Fibroblast of skin of right biceps (primary cell): ENCODE results near the gene CDKN2B.

Experiments used
- DNase-seq: peaks from one replicate; pipeline ENCODE4 v3.0.0-alpha.2; 2013

The CDKN2B gene

GRCh38 chr9:22033012-22033630, 24.0 kb upstream of the CDKN2B start:
- DNase-seq, result no peak

GRCh38 chr9:22031655-22032411, 22.7 kb upstream of the CDKN2B start:
- DNase-seq, result no peak

DNA sequence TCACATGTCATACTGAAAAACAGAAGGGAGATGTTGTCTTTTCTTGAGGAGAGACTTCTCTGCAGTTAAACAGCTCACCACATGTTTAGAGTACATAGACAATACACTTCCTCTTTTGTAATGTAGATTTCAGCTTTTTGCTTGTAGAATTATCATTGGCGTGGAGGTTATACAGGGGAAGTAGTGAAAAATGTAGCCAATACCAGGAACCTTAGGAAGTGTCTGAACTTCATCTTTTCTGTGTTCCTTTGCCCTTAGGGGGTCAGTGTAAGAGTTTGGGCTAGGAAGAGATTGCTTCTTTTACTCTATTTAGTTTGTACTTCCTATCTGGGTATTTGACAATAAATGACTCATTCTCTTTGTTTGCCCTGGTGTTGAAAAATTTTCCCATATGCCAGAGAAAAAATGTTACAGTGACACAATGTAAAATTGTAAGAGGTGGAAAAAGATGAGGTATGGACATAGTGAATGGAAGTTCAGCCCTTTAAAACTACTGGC, 21.0 kb upstream of the CDKN2B start:
- DNase-seq, result peak; percentile 59

- no peak for DNase-seq
These were observed 20.1 kb upstream of the CDKN2B start for GRCh38 chr9:22029231-22029630.

- DNase-seq, result no peak
These were observed 19.3 kb upstream of the CDKN2B start for GRCh38 chr9:22028394-22028793.

DNA sequence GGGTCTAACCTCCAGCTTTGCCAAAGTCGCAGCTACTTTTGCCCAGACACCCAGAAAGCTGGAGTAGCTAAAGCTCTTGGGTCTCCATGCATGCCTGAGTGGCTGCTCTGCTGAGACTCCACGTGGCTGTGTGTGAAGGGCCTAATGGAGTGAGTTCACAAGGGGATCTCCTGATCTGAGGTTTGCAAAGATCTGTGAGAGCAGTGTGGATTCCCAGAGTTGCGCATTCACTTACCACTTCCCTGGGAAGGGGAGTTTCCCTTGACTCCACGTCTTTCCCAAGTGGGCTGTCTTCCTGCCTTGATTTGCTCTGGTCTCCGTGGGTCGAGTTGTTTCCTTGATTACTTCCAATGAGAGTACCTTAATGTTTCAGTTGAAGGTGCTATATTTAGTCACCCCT, 17.6 kb upstream of the CDKN2B start:
- no peak for DNase-seq

GRCh38 chr9:22022396-22022795, 13.3 kb upstream of the CDKN2B start:
- no peak for DNase-seq

GRCh38 chr9:22010866-22011625, 1.9 kb upstream of the CDKN2B start:
- DNase-seq, result peak; percentile 61

- DNase-seq, result no peak
These were observed 382 bp upstream of the CDKN2B start for GRCh38 chr9:22009506-22009867.

GRCh38 chr9:22008384-22008716, 755 bp downstream of the CDKN2B start:
- no peak for DNase-seq

- DNase-seq, result peak; percentile 55
These were observed 3.2 kb downstream of the CDKN2B start for GRCh38 chr9:22005702-22006606.

DNA sequence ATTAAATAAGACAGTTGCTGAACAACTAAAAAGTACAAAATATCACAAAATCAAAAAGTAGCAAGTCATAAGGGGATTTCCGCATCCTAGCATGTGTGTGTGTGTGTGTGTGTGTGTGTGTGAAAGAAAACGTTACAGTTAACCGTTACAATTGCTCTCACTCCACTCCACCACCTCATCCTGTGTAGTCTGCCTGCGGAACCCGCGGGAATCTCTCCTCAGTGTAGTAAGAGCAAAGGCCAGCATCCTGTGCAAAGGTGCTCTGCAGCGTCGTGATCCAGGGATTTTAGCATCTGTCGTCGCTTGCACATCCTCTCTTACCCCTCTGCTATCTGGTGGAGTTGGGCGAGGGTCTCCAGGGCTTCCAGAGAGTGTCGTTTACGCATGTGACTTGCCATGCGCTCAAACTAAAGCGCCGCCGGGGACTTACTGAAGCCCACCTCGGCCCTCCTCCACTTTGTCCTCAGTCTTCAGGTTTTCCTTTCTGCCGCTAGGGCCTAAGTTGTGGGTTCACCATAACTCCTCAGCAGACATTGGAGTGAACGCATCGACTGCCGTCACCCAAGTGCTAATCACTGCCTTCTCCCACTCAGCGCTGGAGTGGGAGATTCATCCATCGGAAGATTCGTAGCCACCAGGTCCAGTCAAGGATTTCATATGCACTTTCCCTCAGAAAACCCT, 3.9 kb downstream of the CDKN2B start:
- no peak for DNase-seq

- no peak for DNase-seq
These were observed 7.1 kb downstream of the CDKN2B start for GRCh38 chr9:22002038-22002437.

DNA sequence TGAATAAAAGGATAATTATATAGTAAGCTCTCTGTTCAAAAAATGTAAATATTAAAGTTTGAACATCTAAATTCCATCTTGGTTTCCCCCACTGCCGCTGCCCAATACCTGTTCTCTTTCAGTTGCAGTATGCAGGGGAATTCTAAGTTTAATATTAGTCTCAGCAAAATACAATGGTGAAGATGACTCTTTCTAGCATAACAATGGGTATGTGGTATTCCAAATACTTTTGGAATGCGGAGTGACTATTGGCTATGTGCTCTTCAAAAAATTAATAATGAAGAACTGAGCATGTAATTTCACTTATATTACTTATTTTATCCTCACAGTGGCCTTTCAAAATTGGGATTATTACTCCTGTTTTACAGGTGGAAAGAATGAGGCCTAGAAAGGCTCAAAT, 11.1 kb downstream of the CDKN2B start:
- DNase-seq, result no peak

- DNase-seq, result no peak
These were observed 11.6 kb downstream of the CDKN2B start for GRCh38 chr9:21997480-21997879.

- DNase-seq, result no peak
These were observed 12.2 kb downstream of the CDKN2B start for GRCh38 chr9:21996858-21997257.

DNA sequence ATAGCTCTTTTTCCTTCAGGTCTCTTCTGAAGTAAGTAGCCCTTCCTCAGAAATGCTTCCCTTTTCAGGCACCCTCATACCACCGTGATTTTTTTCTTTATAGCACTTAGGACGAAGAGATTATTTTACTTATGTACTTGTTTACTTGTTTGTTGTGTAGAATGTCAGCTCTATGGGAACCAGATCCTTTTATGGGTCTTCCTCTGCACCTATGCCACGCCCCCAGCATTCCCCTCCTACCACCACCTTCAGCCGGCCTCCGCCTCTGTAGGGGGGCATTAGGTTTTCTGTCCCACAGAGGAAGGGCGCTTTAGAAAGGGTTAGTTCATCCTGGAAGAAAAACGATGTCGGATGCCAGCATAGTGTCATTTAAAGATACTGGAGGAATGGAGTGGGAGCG, 12.7 kb downstream of the CDKN2B start:
- DNase-seq, result no peak

- peak; percentile 43 for DNase-seq
These were observed 13.3 kb downstream of the CDKN2B start for GRCh38 chr9:21995666-21996398.

DNA sequence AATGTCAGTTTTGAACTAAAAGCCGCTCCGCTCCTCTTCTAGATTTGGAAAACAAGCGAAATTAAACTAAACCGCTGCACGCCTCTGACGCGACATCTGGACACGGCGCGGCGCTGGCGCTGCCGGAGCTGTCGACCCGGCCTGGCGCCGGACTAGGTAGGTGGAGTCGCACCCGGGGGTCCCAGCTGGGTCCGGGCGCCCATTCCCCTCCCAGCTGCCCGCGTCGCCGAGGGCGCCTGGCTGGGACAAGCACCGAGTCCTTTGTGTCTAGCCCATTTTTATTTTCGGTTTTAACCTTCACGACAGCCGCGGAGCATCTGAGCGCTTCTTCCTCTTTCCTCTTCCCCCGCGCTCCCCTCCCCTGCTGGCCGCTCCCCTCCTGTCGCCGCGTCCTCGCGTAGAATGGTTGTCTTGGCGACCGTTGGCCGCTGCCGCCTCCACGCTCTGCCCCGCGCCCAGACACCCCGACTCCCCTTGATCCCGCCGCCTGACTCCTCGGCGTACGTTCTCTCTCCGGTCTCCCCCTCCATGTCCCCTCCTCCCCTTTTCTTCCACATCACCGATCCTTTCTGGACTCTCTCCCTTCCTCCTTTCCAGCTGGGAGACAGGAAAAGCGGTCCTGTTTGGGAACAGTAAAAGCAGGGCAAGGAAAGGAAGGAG, 14.0 kb downstream of the CDKN2B start:
- DNase-seq, result peak; percentile 73

GRCh38 chr9:21994556-21995005, 14.5 kb downstream of the CDKN2B start, which contains the start of gene CDKN2B-AS1:
TSS of gene CDKN2B-AS1 (plus strand) at chr9:21994791.
- peak; percentile 75 for DNase-seq
